Suppressor macrophage treated with lipopolysaccharide for 1 hour (primary cell): Measurements from ENCODE around the gene UBL4A.
A peak's percentile ranks its signal among the peaks of the same experiment; 100 is the strongest.

ENCODE experiments used
- DNase-seq, 3 donors: peaks; one replicate each; pipeline ENCODE4 v3.0.0-alpha.2; 2020 to 2022

The UBL4A gene

GRCh38 chrX:154460326-154460725 is 26.1 kb downstream of the UBL4A start:
- no peak for DNase-seq

DNA sequence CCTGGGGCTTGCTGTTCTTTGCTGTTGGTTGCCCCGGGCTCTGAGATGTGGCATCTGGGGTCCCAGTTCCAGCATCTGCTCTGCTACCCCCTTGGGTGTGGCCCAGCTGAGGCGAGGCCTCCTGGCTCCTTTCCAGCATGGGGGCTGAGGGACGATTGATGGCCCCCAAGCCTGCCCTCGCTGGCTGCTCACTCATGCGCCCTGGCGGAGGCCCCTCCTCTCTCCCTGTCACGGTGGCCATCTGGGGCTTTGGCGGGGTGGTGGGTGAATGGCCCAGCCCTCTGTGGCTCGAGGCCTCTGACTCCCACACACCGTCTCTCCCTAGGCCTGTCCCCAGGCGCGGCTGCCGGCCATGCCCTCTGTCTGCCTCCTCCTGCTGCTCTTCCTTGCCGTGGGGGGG is 26.6 kb downstream of the UBL4A start:
- no peak for DNase-seq

DNA sequence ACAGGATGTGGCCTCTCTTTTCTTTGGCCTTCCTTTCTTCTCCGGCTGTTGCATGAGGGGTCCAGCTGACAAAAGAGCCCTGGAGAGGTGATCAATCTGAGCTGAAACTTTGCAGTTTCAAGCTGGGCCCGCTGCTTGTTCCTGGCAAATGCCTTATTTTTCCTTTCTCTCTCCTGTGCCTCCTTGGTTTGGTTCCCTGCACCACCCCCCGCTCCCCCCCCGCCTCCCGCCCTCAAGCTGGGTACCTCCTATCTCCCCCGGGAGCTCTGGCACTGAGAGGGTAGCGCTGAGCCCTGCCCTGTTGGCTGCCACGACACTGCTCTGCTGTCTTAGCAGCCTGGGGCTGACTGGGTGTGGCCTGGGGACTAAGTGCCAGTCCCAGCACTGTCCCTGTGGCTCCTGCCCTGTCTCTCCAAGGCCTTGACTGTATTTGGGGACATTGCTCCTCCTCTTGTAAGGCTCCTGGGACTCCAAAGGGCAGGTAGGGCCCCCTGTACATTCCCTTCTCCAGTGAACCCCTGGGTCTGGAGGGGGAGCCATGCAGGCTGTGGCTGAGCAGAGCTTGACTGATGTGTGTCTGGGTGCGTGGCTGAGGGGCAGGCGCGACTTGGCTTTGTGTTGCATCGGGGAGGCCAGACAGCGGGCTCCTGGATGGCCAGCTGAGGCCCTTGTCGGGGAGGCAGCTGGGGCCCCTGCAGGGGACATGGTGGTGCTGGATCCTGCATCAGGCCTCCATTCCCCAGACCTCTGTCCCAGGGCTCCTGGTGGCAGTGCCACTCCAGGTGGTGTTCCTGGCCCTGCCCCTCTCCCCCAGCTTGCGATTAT is 27.2 kb downstream of the UBL4A start:
- DNase-seq = peak in 2 of 3 donors; percentile 17 to 25

DNA sequence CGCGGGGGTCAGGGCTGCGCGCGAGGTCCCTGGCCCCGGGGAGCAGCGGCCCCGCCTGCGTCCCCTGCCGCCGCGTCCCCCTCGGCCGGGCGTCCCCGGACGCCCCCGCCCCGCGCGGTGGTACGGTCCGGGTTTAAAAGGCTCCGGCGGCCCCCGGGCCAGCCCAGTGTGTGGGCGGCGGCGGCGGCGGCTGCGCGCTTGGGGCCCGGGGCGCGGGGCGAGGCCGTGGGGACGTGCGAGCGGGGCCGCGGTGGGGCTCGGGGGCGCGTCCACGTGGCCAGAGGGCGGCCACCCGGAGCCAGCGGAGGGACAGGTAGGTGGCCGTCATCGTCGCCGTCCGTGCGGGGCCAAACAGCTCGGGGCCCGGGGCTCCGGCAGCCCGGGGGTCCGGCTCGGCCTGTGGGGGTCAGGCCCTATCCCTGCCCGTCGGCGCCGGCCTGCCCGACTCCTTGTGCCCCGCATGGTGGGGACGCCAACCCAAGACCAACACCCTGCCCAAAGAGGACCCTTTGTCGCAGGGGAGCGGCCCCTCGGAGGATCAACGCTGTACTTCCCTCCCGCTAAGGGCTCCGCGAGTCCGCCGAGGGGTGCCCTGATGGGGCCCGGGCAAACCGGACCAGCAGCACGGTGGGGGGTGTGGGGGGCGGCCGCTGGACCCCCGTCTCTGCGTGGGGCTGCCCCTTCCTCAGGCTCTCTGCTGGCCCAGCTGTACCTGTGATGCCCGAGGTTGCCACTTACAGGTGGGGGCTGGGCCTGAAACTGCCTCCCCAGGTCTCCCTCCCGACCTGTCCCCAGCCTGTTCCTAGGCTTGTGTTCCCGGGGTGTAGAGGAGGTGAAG is 28.1 kb downstream of the UBL4A start, which contains the start of gene PLXNA3:
TSS of gene PLXNA3 (plus strand) at position 166 of the 838 bp plus-strand sequence. CDS start 1,903 bp downstream, outside the sequence.
- peak; percentile 60 to 81 (median 75) for DNase-seq

DNA sequence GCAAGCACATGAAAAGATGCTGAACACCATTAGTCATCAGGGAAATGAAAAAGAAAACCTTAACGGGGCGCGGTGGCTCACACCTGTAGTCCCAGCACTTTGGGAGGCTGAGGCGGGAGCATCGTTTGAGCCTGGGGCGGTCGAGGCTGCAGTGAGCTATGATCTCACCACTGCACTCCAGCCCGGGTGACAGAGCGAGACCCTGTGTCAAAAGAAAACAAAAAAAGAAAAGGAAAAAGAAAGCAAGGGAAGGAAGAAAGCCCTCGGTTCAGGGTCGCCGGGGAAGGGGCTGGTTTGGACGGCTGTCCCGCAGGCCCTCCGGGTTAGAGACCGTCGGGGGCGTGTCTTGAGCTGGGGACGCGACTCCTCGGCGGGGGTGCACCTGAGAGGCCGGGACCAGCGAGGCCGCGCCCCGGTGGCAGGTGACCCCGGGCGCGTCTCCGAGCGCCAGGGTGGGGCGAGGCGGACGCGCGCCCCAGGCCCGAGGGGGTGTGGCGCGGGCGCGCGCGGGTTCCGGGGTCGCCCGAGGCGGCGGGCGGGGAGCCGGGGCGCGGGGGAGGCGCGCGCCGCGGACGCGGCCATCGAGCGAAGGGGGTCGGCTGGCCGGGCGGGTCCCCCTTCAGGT is 28.8 kb downstream of the UBL4A start:
- peak; percentile 27 to 70 (median 54) for DNase-seq

- no peak for DNase-seq
Observed at GRCh38 chrX:154452823-154453222, 33.6 kb downstream of the UBL4A start.

DNA sequence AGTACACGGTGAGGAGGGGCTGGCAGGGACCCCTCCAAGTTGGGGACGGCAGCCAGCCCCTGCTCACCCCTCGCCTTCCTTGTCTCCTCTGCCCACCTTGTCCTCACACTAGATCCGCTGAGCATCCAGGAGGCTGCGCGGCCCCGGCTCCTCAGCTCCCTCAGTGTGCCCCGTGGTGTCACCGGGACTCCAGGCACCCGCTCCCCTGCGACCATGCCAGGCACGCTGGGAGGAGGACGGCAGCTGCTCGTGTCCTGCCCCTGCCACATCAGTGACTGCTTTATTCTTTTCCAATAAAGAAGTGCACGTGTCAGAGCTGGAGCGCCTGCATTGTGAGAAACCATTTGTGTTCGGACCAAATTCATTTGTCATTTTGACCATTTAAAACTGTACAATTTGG is 36.1 kb downstream of the UBL4A start:
- no peak for DNase-seq

- no peak for DNase-seq
Observed at GRCh38 chrX:154449618-154450017, 36.8 kb downstream of the UBL4A start.

DNA sequence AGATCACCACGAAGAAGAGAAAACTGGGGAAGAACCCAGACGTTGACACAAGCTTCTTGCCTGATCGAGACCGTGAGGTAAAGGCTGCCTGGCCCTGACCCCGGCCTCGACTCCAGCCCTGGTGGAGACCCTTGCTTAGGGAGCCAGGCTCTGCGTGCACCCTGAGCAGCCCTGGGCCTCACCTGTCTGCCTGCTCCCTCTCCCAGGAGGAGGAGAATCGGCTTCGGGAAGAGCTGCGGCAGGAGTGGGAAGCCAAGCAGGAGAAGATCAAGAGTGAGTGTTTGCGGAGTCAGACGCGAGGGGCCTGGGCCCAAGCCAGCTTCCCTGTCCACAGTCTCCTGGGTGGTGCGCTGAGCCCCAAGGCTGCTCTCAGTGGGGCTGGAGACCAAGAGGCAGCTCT is 37.9 kb downstream of the UBL4A start:
- no peak for DNase-seq

GRCh38 chrX:154446430-154446829 is 40.0 kb downstream of the UBL4A start:
- DNase-seq = no peak

GRCh38 chrX:154445776-154446175 is 40.6 kb downstream of the UBL4A start:
- DNase-seq = no peak

DNA sequence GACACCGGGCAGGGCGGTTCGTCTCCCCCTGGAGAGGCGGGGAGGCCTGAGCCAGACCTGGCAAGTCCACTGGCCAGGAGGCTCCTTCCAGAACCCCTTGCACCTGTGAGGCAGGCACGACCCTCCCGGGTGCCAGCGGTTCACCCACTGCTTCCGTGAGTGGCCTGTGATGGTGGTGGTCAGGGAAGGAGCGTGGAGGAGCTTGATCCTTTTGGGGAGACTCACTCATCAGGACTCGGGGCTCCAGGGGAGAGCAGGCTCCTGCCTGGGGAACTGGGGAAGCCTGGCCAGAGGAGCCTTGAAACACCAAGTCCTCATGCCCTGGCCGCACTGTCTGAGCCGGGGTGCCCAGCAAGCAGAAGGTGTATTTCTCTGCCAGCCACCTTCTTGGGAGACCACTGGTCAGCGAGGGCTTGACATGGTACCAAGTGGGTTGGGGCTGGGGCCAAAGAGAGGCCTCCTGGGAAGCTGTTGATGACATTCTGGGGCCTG is 41.6 kb downstream of the UBL4A start:
- DNase-seq = no peak

DNA sequence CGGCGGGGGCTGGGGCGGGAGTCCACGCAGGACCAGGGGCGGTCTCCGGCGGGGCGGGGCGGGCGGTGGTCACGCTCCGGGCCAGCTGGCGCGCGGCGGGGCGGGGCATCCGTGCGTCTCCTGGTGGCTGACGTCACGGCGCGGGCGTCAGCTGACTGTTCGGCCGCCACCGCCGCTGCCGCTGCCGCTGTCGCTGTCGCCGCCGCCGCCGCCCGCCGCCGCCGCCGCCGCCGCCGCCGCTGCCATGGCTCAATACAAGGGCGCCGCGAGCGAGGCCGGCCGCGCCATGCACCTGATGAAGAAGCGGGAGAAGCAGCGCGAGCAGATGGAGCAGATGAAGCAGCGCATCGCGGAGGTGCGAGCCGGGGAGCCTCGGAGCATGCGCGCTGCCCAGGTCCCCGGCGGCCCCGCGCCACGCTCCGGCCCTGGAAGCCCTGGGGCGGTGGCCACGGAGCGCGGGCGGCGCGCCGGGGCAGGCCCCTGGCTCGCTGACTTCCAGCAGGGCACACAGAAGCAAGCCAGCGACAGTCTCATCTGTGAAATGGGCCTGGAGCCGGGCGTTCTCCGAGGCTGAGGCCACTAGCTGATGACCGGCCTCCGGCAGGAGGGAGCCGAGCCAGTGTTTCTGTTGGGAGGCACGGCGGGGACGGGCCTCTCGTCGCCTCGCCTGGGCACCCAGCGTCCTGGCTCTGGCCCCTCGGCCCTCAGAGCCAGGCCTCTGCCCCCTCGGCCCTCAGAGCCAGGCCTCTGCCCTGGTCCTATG is 42.2 kb downstream of the UBL4A start, which contains the start of gene FAM50A:
TSS of gene FAM50A (plus strand) at position 150 of the 763 bp plus-strand sequence. CDS start at position 245, 95 bp downstream.
- DNase-seq = peak; percentile 76 to 93 (median 87)

DNA sequence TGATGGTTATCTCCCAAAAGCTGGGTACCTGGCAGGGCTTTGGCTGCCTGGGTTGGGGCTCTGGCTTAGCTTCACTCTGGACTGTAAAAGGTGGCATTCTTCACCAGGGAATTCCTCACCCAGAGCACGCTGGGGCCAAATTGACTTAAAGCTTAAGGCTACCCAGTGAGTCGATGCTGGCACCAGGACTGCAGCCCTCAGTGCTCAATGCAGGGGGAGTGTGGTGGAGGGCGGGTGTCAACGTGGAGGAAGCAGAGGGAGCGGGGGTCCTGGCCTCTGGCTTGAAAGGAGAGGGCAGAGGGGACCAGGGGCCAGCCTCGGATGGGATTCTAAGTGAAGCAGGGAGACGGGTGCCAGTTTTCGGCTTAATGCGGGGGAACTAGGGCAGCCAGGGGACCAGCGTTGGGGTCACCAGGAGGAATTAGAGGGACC is 42.9 kb downstream of the UBL4A start:
- DNase-seq = no peak

DNA sequence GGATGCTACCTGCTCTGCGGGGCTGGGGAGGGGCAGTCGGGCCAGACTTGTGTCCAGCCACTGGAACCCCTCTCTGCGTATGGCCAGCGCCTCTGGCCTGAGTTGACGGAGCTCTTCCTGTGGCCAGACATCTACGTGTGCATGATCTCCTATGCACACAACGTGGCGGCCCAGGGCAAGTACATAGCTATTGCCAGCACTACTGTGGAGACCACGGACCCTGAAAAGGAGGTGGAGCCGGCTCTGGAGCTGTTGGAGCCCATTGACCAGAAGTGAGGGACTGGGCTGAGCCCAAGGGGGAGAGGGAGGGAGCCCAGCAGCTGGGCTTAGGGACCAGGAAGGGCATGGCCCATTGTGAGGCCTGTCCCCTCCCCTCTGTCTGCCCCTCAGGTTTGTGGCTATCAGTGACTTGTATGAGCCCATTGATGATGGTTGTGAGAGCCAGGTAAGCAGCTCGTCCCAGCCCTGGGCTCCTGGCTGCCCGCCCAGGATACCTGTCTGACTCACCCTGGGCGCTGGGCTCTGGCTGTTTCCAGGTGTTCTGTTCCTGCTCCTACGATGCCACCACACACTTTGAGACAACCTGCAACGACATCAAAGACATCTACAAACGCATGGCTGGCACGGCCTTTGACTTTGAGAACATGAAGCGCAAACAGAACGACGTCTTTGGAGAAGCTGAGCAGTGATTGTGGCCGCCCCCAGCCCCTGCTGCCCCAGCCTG is 44.3 kb downstream of the UBL4A start:
- no peak for DNase-seq

- DNase-seq = no peak
Observed at GRCh38 chrX:154441564-154441963, 44.9 kb downstream of the UBL4A start.

DNA sequence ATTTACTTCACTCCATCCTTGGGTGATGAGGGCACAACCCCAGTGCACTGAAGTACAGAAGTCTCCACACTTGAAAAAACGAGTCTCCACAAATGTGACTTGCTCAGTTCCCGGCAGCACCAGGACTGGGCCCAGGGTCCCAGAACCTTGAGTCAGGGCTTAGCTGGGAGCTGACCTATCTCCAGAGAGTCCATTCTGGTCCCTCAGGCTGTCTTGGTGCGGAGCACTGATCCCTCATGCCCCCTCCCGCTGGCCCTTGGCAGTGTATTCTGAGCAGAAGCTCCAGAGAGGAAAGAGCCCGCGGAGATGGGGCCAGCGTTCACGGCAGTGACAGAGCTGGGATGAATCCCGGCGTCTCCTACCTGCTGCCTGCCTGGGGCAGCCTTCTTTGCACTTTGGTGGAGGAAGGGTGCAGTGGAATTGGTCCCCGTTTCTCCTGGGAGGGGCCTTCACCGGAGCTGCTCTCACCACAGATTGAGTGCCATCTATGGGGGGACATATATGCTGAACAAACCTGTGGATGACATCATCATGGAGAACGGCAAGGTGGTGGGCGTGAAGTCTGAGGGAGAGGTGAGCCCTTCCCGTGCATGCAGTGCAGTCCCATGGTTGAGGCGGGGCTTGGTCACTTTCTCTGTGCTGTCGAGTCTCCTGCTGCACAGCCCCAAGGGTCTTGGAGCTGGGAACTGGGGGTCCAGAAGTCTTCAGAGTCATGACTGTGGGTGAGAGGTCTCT is 45.6 kb downstream of the UBL4A start:
- DNase-seq = no peak

DNA sequence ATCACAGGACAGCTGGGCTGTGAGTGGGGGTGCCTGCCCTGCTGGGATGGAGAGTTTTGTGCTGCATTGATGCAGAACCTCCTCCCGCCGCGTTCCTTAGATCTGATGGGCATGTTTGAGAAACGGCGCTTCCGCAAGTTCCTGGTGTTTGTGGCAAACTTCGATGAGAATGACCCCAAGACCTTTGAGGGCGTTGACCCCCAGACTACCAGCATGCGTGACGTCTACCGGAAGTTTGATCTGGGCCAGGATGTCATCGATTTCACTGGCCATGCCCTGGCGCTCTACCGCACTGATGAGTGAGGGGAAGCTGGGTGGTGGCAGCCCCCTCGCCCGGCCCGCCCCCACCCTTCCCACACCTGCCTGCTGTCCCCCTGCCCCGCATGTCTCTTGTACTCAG is 46.6 kb downstream of the UBL4A start:
- no peak for DNase-seq

DNA sequence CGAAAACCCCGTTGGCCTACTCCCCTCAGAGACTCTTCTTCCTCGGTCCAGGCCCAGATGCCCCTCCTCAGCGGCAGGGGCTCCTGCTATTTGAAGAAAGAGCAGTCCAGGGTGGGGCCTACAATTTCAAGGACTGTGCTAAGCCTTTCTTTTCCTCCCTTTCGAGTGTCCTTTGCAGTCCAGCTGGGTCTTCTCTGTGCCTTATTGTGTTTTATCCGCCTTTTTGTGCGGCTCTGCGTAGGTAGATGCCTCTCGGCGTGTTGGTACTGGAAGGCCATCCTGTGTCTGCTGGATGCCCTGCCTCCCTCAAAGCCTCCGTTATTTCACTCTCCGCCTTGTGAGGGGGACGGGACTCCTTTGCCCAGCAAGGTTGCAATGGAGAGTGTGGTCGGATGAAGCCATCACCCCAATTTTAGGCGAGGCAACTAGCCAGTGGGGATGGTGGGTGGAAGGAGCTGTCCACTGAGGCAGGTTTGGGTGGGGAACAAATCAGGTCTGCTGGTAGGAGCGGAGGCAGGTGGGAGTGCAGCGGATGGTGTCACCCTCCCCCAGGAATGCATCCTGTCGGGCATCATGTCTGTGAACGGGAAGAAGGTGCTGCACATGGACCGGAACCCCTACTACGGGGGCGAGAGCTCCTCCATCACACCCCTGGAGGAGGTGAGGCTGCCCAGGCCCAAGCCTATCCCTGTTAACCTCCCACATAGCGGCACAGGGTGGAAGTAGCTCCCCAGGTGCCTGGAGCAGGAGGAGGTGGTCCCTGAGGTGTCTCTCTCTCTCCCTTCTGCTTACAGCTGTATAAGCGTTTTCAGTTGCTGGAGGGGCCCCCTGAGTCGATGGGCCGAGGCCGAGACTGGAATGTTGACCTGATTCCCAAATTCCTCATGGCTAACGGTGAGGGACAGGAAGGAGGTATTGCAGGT is 48.2 kb downstream of the UBL4A start:
- peak in 1 of 3 donors; percentile 8 for DNase-seq
